Stimulated activated CD8-positive, alpha-beta memory T cell treated with anti-CD3 and anti-CD28 coated beads, Interleukin-4, amount 100 ng/mL, for 24 hours (primary cell): Measurements from ENCODE around the gene LDB2.

Experiments
- DNase-seq: peaks from one replicate; pipeline ENCODE4 v3.0.0-alpha.2; 2020; ENCODE audit warnings: low read depth

LDB2 gene

DNA sequence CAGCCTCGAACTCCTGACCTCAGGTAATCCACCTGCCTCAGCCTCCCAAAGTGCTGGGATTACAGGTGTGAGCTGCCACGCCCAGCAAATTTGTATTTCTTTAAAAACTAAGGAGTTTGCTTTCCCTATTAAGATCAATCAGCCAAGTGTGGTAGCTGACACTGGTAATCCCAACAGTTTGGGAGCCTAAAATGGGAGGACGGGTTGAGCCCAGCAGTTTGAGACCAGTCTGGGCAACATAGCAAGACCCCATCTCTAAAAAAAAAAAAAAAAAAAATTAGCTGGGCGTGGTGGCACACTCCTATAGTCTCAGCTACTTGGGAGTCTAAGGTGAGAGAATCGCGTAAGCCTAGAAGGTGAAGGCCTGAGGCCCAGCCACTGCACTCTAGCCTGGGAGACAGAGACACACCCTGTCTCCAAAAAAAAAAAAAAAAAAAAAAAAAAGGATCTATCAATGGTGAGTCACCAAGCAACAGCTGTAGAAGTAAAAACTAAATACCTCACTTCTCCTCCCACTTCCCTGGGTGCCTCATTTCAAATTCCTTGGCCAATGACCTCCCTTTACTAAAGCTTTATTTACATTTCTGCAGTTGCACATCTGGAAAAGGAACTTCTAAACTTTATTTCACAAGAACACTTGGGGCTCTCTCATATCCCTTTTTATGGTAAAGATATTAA is 54.5 kb downstream of the LDB2 start:
- DNase-seq: no peak

DNA sequence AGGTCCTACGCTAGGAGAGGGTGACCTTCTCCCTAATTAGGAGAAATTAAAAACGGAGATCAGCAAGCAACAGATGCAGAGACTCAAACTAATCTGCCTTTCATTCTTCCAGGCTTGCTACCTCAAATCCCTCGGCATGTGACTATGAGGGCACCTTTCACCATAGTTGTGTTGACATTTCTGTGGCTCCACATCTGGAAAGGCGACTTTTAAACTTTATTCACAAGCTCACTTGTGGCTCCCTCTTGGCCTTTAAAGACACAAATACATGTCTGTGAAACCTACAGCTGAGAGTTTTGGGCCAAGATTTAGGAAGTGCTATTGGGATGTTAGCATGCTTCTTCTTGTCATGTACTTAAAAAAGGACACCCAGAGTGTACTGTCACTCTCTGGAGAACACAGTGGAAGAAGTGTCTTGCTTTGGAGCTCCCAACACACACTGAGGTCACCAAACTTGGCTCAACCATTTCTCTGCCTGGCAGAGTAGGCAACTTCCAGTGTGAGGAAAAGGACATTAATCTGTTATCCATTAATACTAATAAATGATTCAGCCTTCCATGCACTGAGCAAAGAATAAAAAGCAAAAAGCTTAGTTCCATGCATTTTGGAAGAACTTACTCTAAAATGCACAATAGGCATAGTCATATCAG is 60.1 kb downstream of the LDB2 start:
- DNase-seq: no peak

DNA sequence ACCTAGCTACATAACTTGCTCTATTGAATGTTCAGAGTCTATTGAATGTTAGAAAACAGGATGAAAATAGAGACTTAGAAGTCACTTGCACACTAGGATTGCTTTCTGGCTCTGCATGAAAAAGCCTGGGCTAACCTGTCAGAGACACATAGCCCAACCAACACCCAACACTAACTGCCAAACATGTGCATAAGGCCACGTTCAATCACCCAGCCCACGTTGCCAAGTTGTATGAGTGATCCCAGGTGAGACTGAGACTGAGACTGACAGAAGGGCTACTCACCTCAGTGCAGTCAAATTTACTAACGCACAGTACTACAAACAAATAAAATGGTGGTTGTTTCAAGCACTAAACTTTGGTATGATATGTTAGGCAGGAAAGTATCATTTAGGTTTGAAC is 61.0 kb downstream of the LDB2 start:
- DNase-seq: no peak

DNA sequence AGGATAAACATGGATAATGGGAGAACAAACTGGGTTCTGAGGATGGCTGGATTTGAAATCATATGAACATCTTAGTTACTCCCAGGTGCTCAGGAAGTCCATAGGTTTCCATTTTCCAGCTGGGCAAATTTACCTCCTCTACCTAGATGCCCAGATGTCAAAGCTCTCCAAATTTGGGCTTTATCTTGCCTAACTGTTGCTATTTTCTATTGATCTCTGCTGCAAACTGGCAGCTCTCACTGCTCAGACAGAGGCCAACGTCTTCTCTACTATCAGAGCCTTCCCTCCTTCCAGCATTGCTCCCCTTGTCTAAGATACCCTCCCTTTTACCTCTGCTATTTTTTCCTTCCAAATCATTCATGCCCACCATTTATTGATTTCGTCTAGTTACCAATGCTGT is 62.1 kb downstream of the LDB2 start:
- no peak for DNase-seq

DNA sequence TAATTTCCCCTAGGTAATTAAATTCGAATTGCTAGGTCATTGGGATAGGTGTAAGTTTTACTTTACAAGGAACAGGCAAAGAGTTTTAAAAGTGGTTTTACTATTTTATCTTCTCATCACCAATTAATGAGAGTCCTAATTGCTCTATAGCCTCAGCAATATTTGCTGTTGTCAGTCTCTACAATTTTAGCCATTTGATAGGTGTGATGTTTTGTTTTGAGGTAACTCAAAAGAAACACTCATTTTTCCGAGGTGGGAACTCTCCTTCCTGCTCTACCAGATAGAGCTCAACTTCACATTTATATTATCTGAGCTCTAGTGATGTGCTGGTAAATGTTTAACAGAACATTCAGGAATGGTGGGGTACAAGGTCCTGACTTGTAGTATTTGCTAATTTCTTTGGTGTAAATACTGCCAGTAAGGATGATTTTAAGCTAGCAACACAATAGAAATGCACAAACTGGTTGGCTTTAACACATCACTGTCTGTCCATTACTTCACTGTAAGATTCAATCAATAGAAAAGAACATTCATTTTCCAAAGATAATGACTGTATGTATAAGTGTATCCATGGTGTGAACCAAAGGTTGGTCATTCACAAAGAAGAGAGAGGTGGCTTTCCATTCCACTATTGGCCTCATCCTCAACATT is 62.7 kb downstream of the LDB2 start:
- no peak for DNase-seq

DNA sequence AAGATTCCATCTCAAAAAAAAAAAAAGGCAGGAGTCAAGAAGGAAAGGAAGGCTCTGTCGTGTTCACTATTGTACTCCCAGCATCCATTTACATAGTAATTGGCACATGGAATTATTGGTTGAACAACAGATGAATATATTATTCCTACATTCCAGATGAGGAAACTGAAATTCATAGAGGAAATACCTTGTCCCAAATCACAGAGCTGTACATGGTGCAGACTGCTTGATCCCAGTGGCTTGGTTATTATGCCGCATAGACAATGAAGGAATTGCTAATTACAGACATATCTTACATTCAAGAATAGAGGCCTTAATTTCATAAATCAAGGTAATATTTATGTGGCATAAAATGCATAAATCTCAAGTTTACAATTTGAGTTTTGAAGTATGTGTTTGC is 63.6 kb downstream of the LDB2 start:
- DNase-seq: no peak

DNA sequence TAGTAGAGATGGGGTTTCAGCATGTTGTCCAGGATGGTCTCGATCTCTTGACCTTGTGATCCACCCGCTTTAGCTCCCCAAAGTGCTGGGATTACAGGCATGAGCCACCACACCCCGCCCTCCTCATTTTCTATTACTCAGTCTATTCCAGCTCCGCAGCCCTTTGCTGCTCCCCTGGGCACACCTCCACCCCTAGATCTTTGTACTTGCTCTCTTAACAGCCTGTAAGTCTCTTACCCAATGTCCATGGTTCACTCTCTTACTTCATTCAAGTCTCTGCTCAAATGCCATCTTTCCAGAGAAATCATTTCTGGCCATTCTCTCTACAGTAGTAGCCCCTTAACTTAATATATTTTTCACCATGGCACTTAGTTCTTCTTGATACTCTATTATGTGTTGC is 64.7 kb downstream of the LDB2 start:
- no peak for DNase-seq

DNA sequence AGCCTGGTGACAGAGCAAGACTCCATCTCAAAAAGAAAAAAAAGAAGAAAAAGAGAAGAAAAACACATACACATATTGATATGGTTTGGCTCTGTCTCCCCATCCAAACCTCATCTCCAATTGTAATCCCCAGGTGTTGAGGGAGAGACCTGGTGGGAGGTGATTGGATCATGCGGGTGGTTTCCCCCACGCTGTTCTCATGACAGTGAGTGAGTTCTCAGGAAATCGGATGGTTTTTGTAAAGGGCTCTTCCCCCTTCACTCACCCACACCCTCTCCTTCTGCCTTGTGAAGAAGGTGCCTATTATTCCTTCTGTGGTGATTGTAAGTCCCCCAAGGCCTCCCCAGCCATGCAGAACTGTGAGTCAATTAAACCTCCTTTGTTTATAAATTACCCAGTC is 68.4 kb downstream of the LDB2 start:
- DNase-seq: no peak

DNA sequence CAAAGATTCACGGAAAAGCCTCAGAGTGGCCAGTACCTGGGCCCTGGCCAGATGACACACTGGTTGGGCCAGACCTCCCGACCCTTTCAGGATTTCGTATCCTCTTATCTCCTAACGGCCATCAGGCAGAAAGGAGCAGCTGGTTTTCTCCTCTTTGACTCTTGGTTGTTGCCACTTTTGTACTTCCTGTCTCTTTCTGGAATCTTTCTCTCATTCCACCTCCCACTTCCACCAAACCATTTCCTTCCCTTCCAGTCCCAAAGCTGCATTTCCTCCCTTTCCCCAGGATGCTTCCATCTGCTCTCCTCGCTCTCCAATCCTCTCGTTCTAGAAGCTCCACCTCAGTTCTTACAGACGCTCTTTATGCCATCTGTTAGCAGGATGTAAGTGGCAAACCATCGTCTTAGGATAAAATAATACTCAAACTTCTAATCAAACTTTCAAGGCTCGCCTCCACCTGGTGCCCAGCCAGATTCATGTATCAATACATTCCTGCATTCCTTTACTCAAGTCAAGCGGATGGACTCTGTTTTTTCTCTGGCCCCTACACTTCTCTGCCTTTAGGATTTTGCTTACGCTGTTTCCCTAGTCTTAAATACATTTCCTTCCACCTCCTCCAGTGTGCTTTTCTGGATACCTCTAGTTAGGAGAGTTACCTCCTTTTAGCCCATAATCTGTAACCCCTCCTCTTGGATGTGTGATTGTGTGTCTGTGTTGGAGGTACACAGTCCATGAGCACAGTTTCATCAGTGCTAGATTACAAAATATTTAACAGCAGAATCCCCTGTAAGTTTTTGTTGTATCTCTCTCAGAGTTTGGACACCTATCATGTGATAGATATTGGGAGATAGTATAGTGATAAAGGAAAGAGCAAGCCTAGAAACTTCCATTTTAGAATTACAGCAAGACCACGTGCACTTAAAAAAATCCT is 70.4 kb downstream of the LDB2 start:
- no peak for DNase-seq

DNA sequence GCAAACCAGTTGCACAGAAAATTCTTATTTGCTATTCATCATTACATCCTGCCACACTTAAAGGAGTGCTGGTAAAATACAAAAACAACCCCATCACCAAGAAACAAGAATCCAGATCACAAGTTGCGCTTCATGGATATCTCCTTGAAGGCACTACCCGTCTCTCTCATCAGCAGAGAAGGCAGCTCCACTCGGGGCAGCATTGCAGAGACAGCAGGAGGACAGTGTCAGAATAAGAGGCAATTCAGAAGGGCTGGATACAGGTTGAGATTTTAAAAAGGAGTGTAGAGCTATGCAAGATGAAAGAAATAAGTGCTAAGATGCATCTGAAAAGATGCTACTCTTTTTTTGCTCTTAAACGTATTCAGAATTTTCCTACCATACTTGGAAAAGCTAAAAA is 71.4 kb downstream of the LDB2 start:
- DNase-seq: no peak

DNA sequence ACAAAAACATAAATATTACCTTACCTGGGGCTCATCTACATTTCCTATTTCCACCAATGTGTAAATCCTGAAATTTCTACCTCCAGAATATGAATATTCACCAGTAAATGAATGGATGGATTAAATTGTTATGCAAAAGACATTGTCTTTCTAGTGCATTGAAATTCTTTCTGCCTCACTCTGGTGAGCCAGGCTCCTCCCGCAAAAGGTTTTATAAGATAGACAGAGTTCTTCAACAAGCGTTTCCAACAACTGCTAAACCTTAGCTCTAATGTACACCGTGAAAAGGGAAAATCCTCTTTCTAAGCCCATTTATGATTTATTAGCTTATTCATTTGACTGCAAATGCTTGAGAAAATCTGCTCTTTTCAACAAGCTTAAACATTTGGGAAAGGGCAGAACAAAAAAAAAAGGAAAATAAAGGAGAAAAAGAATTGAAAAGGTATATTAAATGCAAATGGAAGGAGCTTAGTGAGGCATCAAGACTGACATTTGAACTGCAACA is 72.0 kb downstream of the LDB2 start:
- DNase-seq: no peak

DNA sequence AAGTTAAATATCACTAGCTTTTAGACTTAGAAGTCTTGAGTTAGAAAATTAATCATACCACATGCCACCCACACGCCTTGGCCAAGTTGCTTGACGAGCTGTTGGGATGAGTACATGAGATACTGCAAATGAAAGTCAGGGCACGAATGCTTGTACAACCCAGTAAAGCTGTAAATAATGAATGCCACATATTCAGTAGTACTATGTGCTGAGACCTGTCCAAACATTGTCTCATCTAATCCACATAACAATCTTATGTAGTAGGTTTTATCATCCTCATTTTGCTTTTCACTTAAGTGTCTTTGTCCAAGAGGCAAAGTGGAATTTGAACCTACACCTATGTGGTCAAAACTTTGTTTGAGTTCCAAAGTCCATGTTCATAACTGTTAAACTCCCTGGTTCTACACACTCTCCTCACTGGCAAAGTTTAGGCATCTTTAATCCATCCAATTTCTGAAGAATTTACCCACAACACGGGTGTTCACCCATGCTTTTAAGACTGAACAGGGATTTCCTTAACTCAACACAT is 74.1 kb downstream of the LDB2 start:
- DNase-seq: no peak

DNA sequence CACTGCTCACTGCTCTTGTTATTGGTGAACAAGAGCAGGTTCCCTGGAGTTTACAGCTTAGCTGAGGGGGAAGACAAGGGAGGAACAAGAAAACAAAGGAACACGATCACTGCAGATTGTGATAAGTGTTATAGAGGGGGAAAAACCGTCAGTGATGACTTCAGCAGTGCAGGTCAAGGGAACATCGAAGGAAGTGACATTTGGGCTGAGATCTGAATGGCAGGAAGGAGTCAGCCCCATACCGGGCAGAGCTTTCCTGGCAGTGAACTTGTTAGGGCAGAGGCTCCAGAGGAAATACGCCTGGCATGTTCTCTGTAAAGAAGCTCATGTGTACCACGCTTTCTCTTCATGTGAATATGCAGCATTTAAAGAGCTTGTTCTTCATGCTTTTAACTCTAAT is 78.1 kb downstream of the LDB2 start:
- DNase-seq: no peak

DNA sequence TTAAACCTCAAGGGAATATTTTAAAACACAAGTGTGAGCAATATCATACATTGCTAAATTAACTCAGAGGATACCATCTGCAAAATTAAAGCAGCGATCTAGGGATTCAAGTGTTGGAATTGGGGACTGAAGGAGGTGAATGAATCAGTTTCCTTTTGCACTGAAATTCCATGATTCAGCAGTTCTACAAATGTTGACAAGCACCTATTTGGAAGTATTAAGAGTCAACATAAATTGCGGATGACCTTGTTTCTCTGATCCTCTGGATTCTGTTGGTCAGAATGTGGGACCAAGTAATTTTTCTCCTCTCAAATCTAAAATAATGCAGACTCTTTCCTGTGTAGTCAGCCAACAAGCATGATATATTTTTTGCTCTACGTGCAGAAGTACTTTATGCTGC is 78.8 kb downstream of the LDB2 start:
- DNase-seq: no peak

DNA sequence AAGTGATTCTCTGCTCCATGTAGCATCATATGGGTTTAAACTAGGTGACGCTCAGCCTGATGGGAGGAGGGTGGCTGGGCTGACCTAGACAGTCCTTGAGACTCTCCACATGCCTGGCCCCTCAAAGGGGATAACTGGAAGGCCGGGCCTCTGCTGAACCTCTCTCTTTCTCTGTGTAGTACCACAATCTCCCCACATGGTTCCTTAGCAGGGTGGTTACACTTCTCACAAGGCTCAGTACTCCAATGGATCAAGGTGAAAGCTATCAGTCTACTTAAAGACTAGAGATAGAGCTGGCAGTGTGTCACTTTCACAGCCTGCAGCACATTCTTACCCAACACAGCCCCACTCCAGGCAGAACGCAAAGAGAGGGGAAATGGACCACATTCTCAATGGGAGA is 80.4 kb downstream of the LDB2 start:
- DNase-seq: no peak

DNA sequence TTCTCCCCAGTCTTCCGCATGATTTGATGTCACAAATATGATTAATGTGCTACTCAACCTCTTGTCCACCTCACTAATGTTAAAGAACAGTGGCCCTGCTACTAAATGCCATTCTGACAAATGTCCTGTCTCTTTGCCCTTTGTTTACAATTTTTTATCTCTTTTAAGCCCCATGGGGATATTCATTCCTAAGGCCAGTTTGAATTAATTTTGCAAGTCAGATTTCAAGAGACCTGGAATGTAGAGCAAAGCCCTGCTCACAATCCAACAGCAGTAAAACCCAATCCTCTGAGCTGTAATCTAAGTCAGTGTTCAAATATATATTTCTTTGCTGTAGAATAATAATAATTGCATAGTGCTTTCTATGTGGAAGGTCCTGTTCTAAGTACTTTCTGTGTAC is 81.2 kb downstream of the LDB2 start:
- no peak for DNase-seq

DNA sequence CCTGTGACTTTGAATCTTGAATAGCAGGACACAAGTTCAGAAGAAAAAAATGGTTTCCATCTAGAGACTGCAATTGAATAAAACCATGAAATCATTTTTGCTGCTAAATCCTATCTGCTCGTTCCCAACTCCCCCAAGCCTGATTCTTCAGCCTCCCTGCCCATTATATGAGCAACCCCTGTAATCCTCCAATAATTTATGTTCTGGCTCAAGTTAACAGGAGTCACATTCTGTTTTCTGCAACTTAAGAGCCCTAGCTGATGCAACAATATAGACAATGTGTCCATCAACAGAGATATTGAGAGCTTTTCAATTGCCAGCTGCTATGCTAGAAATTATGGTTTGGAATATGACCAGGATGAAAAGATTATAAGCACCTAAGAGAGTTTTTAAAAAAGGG is 84.1 kb downstream of the LDB2 start:
- no peak for DNase-seq

DNA sequence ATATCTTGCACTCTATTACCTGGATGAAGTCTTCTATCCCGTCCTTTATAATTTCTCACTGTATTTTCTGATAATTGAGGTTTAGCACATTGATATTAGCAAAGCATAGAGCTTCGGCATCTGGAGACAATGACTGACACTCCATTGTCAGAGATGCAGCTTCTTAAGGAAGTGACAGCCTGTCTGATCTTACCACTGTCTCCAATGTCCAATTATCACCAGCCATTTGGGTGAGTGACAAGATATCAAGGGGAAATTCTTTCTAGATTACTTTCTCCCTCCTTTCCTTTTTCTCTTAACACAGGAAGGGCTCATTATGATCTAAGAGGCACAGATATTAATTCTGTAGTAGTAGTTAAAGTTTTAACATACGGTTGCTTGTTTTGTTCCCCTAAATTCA is 86.4 kb downstream of the LDB2 start:
- DNase-seq: no peak

DNA sequence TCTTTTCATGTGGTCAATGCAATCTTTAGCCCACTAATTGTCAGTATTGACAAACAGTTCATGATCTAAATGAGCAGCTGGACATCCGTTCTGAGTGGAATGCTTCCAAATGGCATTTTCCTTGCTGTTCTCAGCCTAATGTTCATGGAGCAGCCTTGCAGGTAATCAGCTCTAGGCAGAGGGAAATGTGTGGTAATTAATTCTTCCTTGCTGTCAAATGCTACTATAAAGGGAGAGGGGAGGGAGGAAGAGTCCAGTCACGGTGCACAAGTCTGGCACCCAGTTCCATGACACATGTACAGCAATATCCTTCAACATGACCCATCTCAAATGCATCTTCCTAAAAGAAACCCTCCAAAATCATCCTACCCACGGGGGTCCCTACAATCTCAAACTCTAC is 88.5 kb downstream of the LDB2 start:
- no peak for DNase-seq

DNA sequence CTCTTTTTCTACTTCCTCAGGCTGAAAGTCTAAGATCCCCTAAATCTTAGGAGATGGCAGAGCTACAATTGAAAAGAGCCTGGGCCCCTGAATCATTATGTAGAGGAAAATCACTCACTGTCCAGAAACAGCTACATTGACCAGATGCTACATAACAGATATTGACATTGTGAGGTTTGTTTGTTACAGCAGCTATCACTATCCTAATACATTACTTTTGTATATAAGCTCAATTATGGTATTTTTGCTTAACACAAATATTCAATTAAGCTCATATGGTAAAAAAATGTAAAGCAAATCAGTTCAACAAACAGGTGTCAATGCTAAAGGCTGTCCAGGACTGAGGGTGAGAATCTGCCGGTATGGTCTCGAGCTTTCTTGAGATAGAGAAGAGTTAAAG is 89.4 kb downstream of the LDB2 start:
- no peak for DNase-seq

DNA sequence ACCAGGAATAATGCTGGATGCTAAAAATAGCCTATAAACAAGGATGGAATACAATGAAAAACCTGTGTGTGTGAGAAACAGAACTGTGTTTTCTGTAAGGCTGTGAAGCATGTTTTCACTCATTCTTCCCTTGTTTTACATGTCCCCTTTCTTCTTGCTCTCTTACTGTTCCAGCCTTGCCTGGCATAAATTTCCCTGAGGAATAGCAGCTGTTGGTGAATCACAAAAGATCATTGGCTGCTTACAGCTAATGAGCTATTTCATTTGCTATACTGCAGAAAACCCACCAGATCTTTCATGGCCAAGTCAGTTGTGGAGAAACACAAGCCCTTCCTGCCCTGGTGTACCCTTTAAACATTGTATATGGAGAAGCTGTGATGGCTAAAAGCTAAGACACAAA is 91.1 kb downstream of the LDB2 start:
- no peak for DNase-seq

DNA sequence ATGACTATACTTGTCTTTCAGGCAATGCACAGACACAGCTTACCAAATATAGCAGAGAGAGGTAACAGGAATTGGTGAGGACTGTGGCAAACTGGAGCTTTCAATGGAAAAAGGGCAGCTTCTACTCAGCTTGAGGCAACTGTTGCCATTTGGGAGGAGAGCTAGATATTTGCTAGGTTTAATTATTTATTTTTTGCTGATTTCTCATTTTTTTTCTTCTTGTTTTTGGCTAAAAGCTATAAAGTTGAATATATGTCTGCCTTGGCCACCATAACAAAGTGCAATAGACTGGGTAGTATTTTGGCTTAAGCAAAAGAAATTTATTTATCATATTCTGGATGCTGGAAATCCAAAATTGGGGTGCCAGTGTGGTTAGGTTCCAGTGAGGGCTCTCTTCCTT is 93.9 kb downstream of the LDB2 start:
- no peak for DNase-seq
